Measurements from ENCODE around the gene CTNNBIP1. TPM values are rescaled to one million over a fixed set of nuclear protein-coding genes. Genes with fewer than 3 reads are reported as not detected.

The CTNNBIP1 gene
- total RNA-seq, 3 donors from 2014 or later (not counting 1 experiment from before 2014, with no cell fraction given), result 26.4 to 31.0 (median 29.8) TPM

- no peaks in the 10 kb centered on the region for H3K36me3 Mint-ChIP-seq
- Histone ChIP-seq H3K4me1 (ENCODE audit: control insufficient read depth, insufficient read depth, low read length) (peaks cover 14% of the 10 kb centered on the region), H3K9me3 (ENCODE audit: control insufficient read depth, insufficient read depth, low read length) (no peaks in the 10 kb centered on the region), H3K36me3 (ENCODE audit: control insufficient read depth, insufficient read depth, low read length) (peaks cover 16% of the 10 kb centered on the region), H3K4me3 (ENCODE audit: low read length) (no peak overlapping the region), H3K27me3 (ENCODE audit: control insufficient read depth, insufficient read depth, low read length) (no peaks in the 10 kb centered on the region), H3K27ac (ENCODE audit: low read length) (no peak overlapping the region)
- DNase-seq (no peak), ATAC-seq (no peak)
- no peak overlapping the region for H3K27ac Mint-ChIP-seq
- no peak for TF ChIP-seq CTCF (IDR thresholded peaks at IDR 0.05)
- no peak overlapping the region for H3K4me3 Mint-ChIP-seq
- H3K4me1 Mint-ChIP-seq, result peaks cover 14 to 20% of the 10 kb centered on the region in 2 donors
- H3K9me3 Mint-ChIP-seq, result no peaks in the 10 kb centered on the region
- H3K27me3 Mint-ChIP-seq (ENCODE audit: low read depth in 2 of 2), result no peaks in the 10 kb centered on the region
- intact Hi-C loops (cut with micrococcal nuclease), result no loop called here
- WGBS (ENCODE audit: insufficient coverage), result 78% methylated on average over 9 of the region's 9 CpGs
Observed at GRCh38 chr1:9871021-9871420, 39.0 kb downstream of the CTNNBIP1 start.

- 61% methylated on average over 4 of the region's 4 CpGs for WGBS (ENCODE audit: insufficient coverage)
- peaks cover 14 to 17% of the 10 kb centered on the region in 2 donors for H3K4me1 Mint-ChIP-seq
Observed at GRCh38 chr1:9870572-9870971, 39.5 kb downstream of the CTNNBIP1 start.

GRCh38 chr1:9869831-9870251 lies 40.2 kb downstream of the CTNNBIP1 start:
- peaks cover 16% of the 10 kb centered on the region for H3K36me3 ChIP-seq (ENCODE audit: control insufficient read depth, insufficient read depth, low read length)
- DNase-seq (no peak), ATAC-seq (no peak)
- H3K4me3 ChIP-seq (ENCODE audit: low read length), result no peak overlapping the region
- peaks cover 7% of the 10 kb centered on the region for H3K4me1 ChIP-seq (ENCODE audit: control insufficient read depth, insufficient read depth, low read length)
- Mint-ChIP-seq H3K9me3 (no peaks in the 10 kb centered on the region), H3K36me3 (no peaks in the 10 kb centered on the region), H3K27ac (no peak overlapping the region), H3K27me3 (ENCODE audit: low read depth in 2 of 2) (no peaks in the 10 kb centered on the region), H3K4me3 (no peak overlapping the region), H3K4me1 (peaks cover 8 to 11% of the 10 kb centered on the region in 2 donors)
- intact Hi-C loops (cut with micrococcal nuclease), result no loop called here
- WGBS (ENCODE audit: insufficient coverage), result 99% methylated on average over 13 of the region's 13 CpGs
- H3K27ac ChIP-seq (ENCODE audit: low read length), result no peak overlapping the region
- no peaks in the 10 kb centered on the region for H3K9me3 ChIP-seq (ENCODE audit: control insufficient read depth, insufficient read depth, low read length)
- TF ChIP-seq CTCF (IDR thresholded peaks at IDR 0.05), result no peak
- H3K27me3 ChIP-seq (ENCODE audit: control insufficient read depth, insufficient read depth, low read length), result no peaks in the 10 kb centered on the region

More at GRCh38 chr1:9870572-9870971, 39.5 kb downstream of the CTNNBIP1 start:
- H3K9me3 ChIP-seq (ENCODE audit: control insufficient read depth, insufficient read depth, low read length), result no peaks in the 10 kb centered on the region
- peaks cover 14% of the 10 kb centered on the region for H3K4me1 ChIP-seq (ENCODE audit: control insufficient read depth, insufficient read depth, low read length)
- Mint-ChIP-seq H3K36me3 (no peaks in the 10 kb centered on the region), H3K4me3 (no peak overlapping the region), H3K27me3 (ENCODE audit: low read depth in 2 of 2) (no peaks in the 10 kb centered on the region), H3K9me3 (no peaks in the 10 kb centered on the region), H3K27ac (no peak overlapping the region)
- TF ChIP-seq CTCF (IDR thresholded peaks at IDR 0.05), result no peak
- no peaks in the 10 kb centered on the region for H3K27me3 ChIP-seq (ENCODE audit: control insufficient read depth, insufficient read depth, low read length)
- no peak overlapping the region for H3K27ac ChIP-seq (ENCODE audit: low read length)
- no peak for ATAC-seq
- intact Hi-C loops (cut with micrococcal nuclease), result no loop called here
- no peak overlapping the region for H3K4me3 ChIP-seq (ENCODE audit: low read length)
- DNase-seq, result no peak
- H3K36me3 ChIP-seq (ENCODE audit: control insufficient read depth, insufficient read depth, low read length), result peaks cover 16% of the 10 kb centered on the region

- Histone ChIP-seq H3K4me3 (ENCODE audit: low read length) (no peak overlapping the region), H3K27ac (ENCODE audit: low read length) (no peak overlapping the region), H3K9me3 (ENCODE audit: control insufficient read depth, insufficient read depth, low read length) (no peaks in the 10 kb centered on the region), H3K4me1 (ENCODE audit: control insufficient read depth, insufficient read depth, low read length) (peaks cover 6% of the 10 kb centered on the region), H3K27me3 (ENCODE audit: control insufficient read depth, insufficient read depth, low read length) (no peaks in the 10 kb centered on the region), H3K36me3 (ENCODE audit: control insufficient read depth, insufficient read depth, low read length) (peaks cover 19% of the 10 kb centered on the region)
- H3K36me3 Mint-ChIP-seq, result no peaks in the 10 kb centered on the region
- H3K4me3 Mint-ChIP-seq, result no peak overlapping the region
- no peak for ATAC-seq
- H3K9me3 Mint-ChIP-seq, result no peaks in the 10 kb centered on the region
- no peak for DNase-seq
- 98% methylated on average over 3 of the region's 3 CpGs for WGBS (ENCODE audit: insufficient coverage)
- H3K27me3 Mint-ChIP-seq (ENCODE audit: low read depth in 2 of 2), result no peaks in the 10 kb centered on the region
- H3K27ac Mint-ChIP-seq, result no peak overlapping the region
- intact Hi-C loops (cut with micrococcal nuclease), result no loop called here
- TF ChIP-seq CTCF (IDR thresholded peaks at IDR 0.05), result no peak
- peaks cover 4 to 8% of the 10 kb centered on the region in 2 donors for H3K4me1 Mint-ChIP-seq
Observed at GRCh38 chr1:9868244-9868590, 41.9 kb downstream of the CTNNBIP1 start.
